IPS DF 4.7 (cell line): Measurements from ENCODE around the gene DND1.
A peak's percentile ranks its signal among the peaks of the same experiment; 100 is the strongest.
"Not testable (repeated sequence)": the region's sequence is repeated elsewhere in the genome, so short reads cannot be mapped to it uniquely, and the experiment has no call there.

ENCODE experiments used
- DNase-seq: peaks from one replicate; pipeline ENCODE4 v3.0.0-alpha.2; 2013; ENCODE audit warnings: low spot score; ENCODE audit errors: extremely low read depth

DND1 gene

DNA sequence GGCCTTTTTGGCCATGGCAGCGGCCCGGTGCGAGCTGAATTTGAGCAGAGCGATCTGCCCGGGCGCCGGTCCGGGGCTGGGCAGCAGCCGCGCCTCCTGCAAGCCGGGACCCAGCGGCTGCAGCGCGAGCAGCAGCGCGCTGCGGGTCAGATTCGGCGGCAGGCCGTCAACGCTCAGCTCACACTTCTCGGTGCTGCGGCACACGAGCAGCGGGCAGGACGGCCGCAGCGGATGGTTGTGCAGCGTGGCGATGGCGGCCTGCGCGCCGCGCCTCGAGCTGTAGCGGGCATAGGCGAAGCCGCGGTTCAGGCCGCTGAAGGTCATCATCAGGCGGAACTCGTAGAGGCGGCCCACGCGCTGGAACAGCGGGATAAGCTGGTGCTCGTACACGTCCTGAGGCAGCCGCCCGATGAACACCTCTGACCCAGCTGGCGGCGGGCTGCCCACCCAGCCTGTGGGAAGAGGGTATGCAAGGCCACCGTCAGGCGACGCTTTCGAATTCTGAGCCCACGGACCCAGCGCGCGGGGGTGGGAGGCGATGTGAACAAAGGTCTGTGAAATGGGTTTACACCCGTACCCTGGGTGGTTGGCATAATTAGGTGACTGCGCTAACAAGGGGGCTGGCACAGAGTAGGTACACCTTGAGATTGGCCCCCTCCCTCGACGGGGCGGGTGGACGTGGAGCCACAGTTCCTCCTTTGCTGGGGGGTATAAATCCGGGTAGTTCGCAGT is 755 bp downstream of the DND1 start:
- no peak for DNase-seq

DNA sequence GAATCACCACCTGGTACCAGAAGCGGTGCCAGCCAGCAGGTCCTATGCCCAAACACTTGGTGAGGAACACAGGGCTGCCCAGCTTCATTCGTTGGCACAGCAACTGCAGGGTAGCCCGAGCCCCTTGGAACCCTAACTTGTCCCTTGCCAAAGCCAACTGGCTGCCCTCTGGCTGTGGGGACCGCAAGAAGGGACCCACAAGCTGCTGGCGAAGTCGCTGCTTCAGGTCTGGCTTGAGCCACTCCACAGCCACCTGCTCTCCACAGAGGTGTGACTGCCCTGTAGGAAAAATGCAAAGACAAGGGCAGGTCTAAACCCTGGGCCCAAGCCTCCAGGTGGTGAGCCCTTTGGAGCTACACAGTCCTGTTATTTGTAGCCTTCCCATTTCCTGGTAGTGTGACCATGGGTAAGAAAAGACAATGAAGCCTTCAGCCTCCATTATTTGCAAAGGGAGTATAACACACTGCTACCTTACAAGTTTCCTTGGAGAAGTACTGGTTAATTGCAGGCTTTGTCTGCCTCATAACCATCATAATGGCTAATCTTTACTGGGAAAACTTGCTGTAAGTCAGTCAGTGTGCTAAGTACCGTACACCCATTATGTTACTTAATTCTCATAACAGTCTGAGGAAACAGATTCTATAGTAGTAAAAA is 1.8 kb downstream of the DND1 start:
- DNase-seq, result no peak

DNA sequence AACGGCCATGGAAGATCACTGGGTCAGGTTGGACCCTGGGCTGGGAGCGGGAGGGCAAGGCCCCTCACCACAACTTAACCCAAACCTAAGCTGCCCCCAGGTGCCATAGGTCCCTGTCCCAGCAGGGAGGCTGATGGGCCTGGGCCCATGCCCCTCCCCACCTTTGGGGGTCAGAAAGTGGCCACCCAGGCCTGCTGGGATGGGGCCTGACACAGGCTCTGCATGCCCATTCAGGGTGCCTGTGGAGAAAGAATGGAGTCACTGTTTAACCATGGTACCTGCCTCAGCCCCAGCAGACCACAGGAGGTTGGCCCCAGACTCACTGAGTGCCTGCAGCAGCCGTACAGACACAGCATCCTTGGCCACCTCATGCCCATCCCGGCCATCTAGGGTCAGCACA is 2.3 kb downstream of the DND1 start:
- not testable (repeated sequence) for DNase-seq

DNA sequence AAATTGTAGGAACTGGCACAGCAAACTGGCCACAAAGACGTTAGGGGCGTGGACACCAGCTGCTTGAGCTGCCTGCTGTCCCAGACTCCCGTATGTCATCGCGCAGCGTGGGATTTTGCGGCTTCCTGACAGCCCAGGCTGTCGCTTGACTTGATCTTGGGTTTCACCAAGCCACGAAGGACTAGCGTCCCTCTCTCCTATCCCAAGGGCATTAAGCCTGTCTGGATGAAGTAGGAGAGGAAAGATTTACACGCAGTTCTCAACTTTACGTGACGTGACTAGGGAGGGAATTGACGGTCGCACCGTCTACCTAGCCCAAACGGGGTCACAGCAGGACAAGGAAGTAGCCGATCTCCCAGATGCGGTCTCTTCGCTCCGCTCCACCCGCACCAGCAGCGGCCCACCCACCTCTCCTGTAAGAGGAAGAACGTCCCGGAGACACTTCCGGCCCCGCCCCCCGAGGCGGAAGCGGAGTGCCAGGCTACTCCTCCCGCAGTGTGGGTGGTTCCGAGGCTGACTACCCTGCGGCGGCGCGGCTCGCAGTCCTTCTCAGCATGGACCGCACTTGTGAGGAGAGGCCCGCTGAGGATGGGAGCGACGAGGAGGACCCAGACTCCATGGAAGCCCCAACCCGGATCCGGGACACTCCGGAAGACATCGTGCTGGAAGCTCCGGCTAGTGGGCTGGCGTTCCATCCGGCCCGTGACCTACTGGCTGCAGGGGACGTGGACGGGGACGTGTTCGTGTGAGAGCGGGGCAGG is 8.8 kb downstream of the DND1 start, which contains the start of gene WDR55:
TSS of gene WDR55 (plus strand) at position 546 of the 761 bp plus-strand sequence. CDS start at position 555, 9 bp downstream.
- peak; percentile 68 for DNase-seq

DNA sequence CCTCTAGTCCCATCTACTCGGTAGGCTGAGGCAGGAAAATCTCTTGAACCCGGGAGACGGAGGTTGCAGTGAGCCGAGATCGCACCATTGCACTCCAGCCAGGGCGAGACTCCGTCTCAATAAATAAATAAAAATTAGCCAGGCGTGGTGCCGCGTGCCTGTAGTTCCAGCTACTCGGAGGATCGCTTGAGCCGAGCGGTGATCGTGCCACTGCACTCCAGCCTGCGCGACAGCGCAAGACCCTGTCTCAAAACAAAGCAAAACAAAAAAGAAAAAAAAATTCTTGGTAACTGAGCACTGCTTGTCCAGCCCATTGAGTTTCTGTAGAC is 9.4 kb downstream of the DND1 start:
- no peak for DNase-seq

DNA sequence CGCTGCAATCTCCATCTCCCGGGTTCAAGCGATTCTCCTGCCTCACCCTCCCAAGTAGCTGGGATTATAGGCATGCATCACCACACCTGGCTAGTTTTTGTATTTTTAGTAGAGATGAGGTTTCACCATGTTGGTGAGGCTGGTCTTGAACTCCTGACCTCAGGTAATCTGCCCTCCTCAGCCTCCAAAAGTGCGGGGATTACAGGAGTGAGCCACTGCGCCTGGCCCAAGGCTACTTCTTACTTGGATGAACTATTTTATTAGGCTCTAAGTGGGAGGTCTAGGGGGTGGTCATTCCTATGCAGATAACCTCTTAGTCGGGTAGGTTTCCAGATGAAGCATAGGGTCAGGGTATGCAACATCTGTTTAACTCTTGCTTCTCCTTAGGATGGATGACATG is 13.0 kb downstream of the DND1 start:
- not testable (repeated sequence) for DNase-seq

DNA sequence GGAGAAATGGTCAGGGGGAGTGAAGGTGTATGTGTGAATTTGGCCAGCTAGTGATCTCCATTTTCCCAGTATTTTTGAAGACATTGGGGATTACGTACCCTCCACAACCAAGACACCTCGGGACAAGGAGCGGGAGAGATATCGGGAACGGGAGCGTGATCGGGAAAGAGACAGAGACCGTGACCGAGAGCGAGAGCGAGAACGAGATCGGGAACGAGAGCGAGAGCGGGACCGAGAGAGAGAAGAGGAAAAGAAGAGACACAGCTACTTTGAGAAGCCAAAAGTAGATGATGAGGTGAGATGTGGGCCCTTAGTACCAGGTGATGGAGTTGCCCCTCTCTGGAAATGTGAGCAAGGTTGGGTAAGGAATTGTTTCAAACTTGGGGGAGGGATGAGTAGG is 14.5 kb downstream of the DND1 start:
- no peak for DNase-seq

DNA sequence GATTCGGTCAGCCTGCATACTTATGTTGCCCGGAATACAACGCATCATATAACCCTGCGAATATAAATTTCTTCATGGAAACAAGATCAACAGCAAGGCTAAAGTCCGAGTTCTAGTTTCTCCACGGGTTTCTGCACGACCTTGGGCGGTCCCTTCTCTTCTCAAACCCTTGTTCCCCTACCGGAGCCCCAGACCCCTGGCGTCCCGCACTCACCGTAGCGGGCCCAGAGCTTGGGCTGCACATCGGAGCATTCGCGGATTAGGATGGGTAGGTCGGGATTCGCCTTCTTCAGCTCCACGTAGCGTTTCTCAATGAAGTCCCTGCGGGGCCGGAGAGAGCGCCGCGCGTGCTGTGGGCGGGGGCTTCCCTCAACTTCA is 26.3 kb downstream of the DND1 start:
- no peak for DNase-seq

DNA sequence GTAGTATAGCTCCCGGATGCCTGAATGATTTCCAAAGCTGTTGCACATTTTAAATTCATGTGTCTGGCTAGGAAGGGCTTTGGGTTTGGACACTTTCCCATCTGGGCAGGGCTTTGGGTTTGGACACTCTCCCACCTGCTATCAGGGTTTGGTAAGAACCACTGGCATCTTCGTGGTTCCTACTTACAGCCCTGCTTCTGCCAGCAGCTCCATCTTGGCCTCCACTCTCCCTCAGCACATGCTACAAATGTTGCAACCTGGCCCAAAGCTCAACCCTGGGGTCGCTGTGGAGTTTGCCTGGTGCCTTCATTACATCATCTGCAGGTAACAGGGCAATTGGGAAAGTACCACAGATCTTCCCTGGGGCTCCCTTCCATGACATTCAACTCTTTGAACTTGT is 30.7 kb downstream of the DND1 start:
- no peak for DNase-seq

DNA sequence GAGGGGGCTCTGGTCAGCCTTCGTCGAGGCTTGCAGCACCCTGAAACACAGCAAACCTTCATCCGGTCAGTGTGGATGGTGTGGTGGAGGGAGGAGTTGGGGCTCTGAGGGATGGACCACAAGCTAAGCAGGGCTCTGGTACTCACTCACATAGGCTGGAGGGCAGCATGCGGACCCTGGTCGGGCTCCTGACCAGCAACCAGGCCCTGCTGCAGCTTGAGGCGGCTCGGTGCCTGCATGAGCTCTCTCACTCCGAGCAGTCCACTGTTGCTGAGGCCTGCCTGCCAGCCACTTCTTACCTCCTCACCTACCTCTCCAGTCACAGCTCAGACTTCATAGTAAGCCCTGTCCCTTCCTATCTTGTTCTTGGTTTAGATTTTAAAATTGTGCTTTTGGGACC is 31.7 kb downstream of the DND1 start:
- no peak for DNase-seq

DNA sequence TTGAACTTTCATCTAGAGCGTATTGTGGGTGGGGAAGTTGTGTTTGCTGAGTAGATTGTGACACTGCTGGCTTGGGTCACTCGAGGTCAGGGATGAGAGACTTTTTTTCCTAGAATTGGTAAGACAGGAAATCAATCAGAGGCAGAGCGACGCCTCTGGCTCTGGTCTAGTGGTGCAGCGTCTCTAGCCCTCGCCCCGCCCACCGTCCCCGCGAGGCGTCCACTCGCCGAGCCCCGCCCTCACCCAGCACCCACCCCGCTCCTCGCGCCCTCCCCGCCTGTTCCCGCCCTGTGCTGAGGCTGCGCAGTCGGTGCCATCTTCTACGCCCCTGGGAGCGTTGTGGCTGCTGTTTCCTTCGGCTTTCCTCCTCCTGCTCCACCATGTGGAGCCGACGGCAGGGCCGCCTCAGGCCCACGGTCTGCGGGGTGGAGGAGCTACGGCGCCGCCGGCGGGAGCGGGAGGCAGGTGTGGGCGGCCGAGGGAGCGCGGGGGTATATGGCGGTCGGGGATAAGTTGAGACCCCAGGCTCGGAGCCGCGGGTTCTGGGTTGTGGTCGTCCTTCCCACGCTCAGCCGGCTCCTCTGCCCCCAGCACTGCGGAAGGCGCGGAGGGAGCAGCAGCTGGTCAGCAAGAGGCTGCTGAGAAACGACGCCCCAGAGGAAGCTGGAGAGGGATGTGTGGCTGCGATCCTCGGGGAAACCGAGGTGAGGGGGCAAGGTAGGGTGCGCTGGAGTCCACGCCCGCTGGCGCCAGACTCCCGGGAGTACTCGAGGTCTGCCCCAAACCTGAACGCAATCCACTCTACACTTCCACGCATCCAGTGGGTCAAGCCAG is 34.0 kb downstream of the DND1 start, which contains the start of gene TMCO6:
TSS of gene TMCO6 (plus strand) at position 304 of the 834 bp plus-strand sequence. CDS start at position 381, 77 bp downstream.
- DNase-seq, result peak; percentile 74

DNA sequence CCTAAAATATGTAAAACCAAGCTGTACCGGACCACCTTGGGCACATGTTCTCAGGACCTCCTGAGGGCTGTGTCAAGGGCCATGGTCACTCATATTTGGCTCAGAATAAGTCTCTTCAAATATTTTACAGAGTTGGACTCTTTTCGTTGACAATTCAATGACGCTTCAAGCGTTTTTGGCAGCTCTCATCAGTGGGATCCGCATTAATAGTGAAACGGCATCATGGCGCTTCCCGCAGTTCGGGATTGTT is 34.6 kb downstream of the DND1 start:
- not testable (repeated sequence) for DNase-seq

DNA sequence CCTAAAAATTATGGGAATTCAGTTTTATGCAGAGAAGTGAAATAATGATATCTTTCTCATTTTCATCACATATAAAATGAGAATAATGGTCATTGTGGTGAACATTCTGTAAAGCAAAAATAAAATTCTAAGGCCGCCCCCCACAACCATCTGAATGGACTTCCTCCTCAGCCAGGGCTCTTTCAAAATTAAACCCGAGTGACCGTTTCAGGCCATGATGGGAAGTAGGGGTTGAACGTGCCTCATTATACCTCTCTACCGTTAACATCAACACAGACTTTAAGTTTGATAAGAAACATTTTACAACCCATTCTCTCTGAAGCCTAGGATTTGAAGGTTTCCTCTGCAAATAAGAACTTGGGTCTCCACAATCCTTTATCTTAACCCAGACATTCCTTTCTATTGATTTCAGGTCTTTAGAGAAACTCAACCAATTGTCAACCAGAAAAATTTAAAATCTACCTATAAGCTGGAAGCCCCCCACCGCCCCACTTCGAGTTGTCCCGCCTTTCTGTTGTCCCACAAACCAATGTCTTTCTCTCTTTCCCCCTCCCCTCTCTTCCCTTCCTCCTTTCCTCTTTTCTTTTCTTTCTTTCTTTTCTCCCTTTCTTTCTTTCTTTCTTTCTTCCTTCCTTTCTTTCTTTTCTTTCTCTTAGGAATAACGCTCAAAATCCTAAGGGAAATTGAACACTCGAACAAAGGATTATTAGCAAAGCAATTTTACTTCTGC is 35.8 kb downstream of the DND1 start:
- DNase-seq, result no peak

DNA sequence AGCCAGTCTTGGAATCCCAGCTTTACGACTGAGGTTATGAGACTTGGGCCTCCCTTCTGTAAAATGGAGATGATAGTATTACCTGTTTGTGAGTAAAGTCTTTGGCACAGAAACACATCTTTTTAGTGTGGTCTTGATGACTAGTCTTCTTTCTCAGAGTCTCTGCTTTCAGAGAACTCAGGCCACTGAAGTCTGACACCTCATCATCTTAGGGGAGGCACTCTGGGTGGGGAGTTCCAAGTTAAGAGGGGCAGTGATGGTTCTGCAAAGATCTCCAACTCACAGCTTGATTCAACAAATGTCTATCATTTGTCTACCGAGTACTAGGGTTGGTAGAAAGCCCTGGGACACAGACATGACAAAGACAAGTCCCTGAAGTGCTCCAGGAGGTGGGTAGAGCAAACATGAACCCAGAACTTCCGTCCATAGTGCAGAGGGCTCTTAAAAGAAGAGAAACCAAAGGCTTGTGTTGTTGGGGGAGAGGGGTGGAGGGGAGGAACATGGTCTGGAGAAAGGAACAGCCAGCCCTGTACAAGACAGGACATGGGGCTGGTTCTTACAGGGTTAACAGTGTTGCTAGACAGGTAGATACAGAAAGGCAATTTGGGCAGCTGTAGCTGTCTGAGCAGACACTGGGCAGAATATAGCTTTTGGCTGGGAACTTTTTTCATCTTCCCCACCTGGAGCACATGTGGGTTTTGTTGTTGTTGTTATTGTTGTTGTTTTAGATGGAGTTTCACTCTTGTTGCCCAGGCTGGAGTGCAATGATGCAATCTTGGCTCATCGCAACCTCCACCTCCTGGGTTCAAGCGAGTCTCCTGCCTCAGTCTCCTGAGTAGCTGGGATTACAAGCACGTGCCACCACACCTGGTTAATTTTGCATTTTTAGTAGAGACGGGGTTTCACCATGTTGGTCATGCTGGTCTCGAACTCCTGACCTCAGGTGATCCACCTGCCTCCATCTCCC is 37.8 kb downstream of the DND1 start:
- DNase-seq, result no peak

DNA sequence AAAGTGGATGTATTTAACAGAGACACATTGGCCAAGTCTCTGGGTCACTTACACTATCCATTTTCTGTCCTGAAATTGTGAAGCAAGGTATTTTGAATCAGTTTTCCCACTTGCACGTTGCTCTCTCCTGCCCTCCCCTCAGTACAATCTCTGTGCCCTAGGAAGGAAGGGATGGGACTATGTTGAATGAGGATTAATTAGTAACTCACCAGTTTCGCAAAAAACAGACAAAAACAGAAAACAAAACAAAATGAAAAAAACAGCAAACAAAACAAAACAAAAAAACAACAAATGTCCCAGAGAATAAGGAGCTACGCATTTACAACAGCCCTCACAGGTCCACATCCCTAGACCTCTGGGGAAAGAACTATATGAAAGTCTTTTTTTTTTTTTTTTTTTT is 39.3 kb downstream of the DND1 start:
- no peak for DNase-seq

DNA sequence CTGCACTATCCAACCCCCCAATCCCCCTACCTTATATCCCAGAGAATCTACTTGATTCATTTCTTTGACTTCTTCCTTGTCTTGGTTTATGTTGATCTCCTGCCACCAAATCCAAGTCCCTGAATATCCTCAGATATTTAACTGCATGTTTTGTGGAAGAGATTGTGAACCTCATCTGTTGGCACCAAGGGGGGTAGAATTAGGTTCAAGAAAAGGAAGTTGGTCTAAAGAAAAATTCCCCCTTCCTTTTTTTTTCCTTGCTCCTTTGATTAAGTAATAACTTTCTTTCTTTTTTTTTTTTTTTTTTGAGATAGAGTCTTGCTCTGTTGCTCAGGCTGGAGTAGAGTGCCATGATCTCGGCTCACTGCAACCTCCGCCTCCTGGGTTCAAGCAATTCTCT is 39.9 kb downstream of the DND1 start:
- no peak for DNase-seq

DNA sequence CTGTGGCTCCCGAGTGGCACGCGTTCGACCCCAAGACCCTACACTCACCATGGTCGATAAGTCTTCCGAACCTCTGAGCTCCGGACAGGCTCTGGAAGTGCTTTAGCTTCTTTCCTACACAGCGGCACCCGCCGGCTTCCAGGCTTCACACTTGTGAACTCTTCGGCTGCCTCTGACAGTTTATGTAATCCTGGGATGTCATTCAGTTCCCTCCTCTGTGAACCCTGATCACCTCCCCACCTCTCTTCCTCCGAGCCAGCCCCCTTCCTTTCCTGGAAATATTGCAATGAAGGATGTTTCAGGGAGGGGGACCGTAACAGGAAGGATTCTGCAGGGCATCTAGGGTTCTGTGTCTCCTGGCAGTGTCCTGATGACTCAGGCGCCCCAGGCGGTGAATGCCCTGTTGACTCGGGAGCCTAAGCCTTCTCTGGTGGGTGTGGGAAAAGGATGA is 40.3 kb downstream of the DND1 start, which contains the start of gene CD14:
TSS of gene CD14 (minus strand) at position 155 of the 451 bp plus-strand sequence. CDS start at position 51, 104 bp downstream.
- no peak for DNase-seq

DNA sequence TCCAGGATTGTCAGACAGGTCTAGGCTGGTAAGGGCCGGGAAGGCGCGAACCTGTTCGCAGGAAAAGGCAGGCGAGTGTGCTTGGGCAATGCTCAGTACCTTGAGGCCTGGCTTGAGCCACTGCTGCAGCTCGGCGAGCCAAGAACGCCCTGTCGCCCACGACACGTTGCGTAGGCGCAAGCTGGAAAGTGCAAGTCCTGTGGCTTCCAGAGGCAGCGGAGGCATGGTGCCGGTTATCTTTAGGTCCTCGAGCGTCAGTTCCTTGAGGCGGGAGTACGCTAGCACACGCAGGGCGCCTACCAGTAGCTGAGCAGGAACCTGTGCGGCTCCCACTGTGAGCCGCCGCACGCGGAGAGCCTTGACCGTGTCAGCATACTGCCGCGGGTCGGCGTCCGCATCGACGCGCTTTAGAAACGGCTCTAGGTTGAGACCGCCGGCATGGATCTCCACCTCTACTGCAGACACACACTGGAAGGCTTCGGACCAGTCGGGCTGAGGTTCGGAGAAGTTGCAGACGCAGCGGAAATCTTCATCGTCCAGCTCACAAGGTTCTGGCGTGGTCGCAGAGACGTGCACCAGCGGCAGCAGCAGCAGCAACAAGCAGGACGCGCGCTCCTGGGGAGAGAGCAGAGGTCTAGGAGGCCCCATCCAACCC is 40.9 kb downstream of the DND1 start:
- DNase-seq, result no peak

DNA sequence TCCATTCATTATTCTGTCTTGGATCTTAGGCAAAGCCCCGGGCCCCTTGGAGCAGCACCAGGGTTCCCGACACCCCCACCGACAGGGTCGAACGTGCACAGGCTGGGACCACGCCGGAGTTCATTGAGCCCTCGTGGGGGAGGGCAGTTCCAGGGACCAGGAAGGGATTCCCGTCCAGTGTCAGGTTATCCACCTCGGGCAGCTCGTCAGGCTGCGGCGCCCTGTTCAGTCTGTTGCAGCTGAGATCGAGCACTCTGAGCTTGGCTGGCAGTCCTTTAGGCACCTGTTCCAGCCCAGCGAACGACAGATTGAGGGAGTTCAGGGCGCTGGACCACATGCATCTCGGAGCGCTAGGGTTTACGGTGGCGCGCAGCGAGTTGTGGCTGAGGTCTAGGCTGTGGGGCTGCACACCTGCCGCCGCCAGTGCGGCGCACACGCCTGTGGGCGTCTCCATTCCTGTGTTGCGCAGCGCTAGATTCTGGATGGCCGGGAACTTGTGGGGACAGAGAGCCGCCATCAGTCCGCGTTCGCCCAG is 41.5 kb downstream of the DND1 start:
- DNase-seq, result no peak
